Dermis blood vessel endothelial cell (primary cell): ENCODE data around the gene ATP2C2. TPM values are rescaled to one million over a fixed set of nuclear protein-coding genes. Genes with fewer than 3 reads are reported as not detected.
"Not testable (repeated sequence)": the region's sequence is repeated elsewhere in the genome, so short reads cannot be mapped to it uniquely, and the experiment has no call there.

Experiments used
- DNase-seq: peaks from one replicate; pipeline ENCODE4 v3.0.0; 2010
- total RNA-seq: library from RNA; depleted of rRNA; stranded (reverse); fragments of >200 nt; gene quantifications from 2 replicates; pipeline ENCODE4 v1.2.3, GENCODE V29; 2014

Gene ATP2C2
- total RNA-seq, 1 donor from 2014 or later = not detected

GRCh38 chr16:84367297-84367680 is 1.0 kb upstream of the ATP2C2 start:
- no peak for DNase-seq

GRCh38 chr16:84367750-84368307 is 509 bp upstream of the ATP2C2 start:
- DNase-seq = no peak

GRCh38 chr16:84369105-84369504 is 767 bp downstream of the ATP2C2 start:
- DNase-seq = no peak

- no peak for DNase-seq
These were observed 1.7 kb downstream of the ATP2C2 start for GRCh38 chr16:84369938-84370627.

GRCh38 chr16:84370723-84371552 is 2.6 kb downstream of the ATP2C2 start:
- DNase-seq = no peak

- no peak for DNase-seq
These were observed 3.2 kb downstream of the ATP2C2 start for GRCh38 chr16:84371553-84371865.

GRCh38 chr16:84373907-84374489 is 5.7 kb downstream of the ATP2C2 start:
- no peak for DNase-seq

GRCh38 chr16:84378099-84378498 is 9.8 kb downstream of the ATP2C2 start:
- no peak for DNase-seq

GRCh38 chr16:84378567-84378966 is 10.2 kb downstream of the ATP2C2 start:
- no peak for DNase-seq

GRCh38 chr16:84379008-84379708 is 10.8 kb downstream of the ATP2C2 start:
- DNase-seq = no peak

GRCh38 chr16:84379709-84380362 is 11.5 kb downstream of the ATP2C2 start:
- DNase-seq = no peak

GRCh38 chr16:84380405-84380804 is 12.1 kb downstream of the ATP2C2 start:
- DNase-seq = no peak

- DNase-seq = no peak
These were observed 14.1 kb downstream of the ATP2C2 start for GRCh38 chr16:84382396-84382795.

- no peak for DNase-seq
These were observed 14.8 kb downstream of the ATP2C2 start for GRCh38 chr16:84383106-84383505.

- no peak for DNase-seq
These were observed 17.7 kb downstream of the ATP2C2 start for GRCh38 chr16:84386047-84386446.

- DNase-seq = no peak
These were observed 18.7 kb downstream of the ATP2C2 start for GRCh38 chr16:84387021-84387420.

GRCh38 chr16:84390131-84390785 is 21.9 kb downstream of the ATP2C2 start:
- no peak for DNase-seq

- no peak for DNase-seq
These were observed 23.1 kb downstream of the ATP2C2 start for GRCh38 chr16:84391151-84392030.

GRCh38 chr16:84392031-84392360 is 23.7 kb downstream of the ATP2C2 start:
- no peak for DNase-seq

- DNase-seq = not testable (repeated sequence)
These were observed 27.7 kb downstream of the ATP2C2 start for GRCh38 chr16:84396082-84396481.

GRCh38 chr16:84396537-84397008 is 28.2 kb downstream of the ATP2C2 start:
- no peak for DNase-seq
